PC-9 (cell line): ENCODE results near the gene PLXNA1.

Experiments
- EZH2 ChIP-seq: fragments of 200-600 bp; sonication (generic); IDR thresholded peaks from 2 replicates; pipeline ENCODE4 v1.8.0; 2017; ENCODE audit warnings: antibody characterized with exemption, low read depth
- TF ChIP-seq, protein P1 (sequence below): fragments of 200-600 bp; sonication (generic); conservative IDR thresholded peaks from 2 replicates; pipeline ENCODE4 v1.6.1; 2017; ENCODE audit warnings: mixed run types, antibody characterized with exemption, mild to moderate bottlenecking, moderate library complexity

GRCh38 chr3:126962756-126963155 lies 20.2 kb upstream of the PLXNA1 start:
- TF ChIP-seq, protein P1, sequence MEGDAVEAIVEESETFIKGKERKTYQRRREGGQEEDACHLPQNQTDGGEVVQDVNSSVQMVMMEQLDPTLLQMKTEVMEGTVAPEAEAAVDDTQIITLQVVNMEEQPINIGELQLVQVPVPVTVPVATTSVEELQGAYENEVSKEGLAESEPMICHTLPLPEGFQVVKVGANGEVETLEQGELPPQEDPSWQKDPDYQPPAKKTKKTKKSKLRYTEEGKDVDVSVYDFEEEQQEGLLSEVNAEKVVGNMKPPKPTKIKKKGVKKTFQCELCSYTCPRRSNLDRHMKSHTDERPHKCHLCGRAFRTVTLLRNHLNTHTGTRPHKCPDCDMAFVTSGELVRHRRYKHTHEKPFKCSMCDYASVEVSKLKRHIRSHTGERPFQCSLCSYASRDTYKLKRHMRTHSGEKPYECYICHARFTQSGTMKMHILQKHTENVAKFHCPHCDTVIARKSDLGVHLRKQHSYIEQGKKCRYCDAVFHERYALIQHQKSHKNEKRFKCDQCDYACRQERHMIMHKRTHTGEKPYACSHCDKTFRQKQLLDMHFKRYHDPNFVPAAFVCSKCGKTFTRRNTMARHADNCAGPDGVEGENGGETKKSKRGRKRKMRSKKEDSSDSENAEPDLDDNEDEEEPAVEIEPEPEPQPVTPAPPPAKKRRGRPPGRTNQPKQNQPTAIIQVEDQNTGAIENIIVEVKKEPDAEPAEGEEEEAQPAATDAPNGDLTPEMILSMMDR = no peak
- no peak for TF ChIP-seq EZH2
